ENCODE measurements around the gene SV2A.

DNA sequence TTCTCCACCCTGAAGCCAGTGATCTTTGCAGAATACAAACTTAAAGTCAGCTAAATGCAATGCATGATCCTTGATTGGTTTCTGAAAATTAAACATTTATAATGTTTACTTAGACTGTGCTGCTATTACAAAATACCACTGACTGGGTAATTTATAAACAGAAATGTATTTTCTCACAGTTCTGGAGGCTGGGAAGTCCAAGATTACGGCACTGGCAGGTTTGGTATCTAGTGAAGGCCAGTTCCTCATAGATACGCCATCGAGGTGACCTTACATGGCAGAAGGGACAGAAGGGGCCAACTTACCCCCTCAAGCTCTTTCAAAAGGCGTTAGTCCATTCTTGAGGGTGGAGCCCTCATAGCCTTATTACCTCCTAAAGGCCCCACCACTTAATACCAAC lies 21.1 kb downstream of the SV2A start:
- TF ChIP-seq, protein P1, sequence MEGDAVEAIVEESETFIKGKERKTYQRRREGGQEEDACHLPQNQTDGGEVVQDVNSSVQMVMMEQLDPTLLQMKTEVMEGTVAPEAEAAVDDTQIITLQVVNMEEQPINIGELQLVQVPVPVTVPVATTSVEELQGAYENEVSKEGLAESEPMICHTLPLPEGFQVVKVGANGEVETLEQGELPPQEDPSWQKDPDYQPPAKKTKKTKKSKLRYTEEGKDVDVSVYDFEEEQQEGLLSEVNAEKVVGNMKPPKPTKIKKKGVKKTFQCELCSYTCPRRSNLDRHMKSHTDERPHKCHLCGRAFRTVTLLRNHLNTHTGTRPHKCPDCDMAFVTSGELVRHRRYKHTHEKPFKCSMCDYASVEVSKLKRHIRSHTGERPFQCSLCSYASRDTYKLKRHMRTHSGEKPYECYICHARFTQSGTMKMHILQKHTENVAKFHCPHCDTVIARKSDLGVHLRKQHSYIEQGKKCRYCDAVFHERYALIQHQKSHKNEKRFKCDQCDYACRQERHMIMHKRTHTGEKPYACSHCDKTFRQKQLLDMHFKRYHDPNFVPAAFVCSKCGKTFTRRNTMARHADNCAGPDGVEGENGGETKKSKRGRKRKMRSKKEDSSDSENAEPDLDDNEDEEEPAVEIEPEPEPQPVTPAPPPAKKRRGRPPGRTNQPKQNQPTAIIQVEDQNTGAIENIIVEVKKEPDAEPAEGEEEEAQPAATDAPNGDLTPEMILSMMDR (IDR thresholded peaks at IDR 0.05) = no peak
- TF ChIP-seq POLR2AphosphoS5 (IDR thresholded peaks at IDR 0.05) (no peak), POLR2A (IDR thresholded peaks at IDR 0.05) (no peak)
